KG1 (cell line): ENCODE data around the gene RGS2.
A peak's percentile ranks its signal among the peaks of the same experiment; 100 is the strongest.

Experiments used
- DNase-seq: peaks from one replicate; lab custom pipeline; 2025; lab: John Stamatoyannopoulos, UW

RGS2 gene

DNA sequence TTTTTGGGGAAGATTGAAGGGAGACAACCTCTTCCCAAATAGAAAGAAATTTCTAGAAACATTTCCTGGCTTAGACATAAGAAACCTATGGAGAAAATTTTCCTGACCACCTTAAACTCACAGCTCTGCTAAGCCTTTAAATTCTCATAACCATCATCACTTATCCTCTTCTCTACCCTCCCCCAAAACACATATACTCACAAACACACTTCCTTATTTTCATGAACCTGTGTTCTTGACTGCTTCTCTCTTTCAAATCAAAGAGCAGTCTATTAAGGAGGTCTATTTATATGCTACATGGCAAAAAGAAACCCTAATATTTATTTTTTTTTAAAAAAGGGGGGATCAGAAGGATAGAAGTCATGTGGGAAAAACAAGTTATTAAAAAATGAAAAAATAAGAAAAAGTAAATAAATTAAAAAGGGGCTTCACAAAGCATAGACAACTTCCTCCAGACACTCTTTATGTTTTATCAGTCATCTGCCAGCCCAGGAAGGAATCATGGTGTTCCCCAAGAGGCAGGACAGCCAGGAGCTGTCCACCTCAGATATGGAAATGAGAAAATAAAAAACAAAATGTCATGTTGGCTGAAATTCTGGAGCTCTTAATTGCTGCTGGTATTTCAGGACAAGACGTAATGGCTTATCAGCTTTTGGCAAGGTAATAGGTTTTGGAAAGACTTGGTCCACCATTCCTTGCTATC, 12.8 kb upstream of the RGS2 start:
- no peak for DNase-seq

GRCh38 chr1:192797143-192797542, 11.7 kb upstream of the RGS2 start:
- no peak for DNase-seq

GRCh38 chr1:192797891-192798290, 10.9 kb upstream of the RGS2 start:
- DNase-seq: no peak

DNA sequence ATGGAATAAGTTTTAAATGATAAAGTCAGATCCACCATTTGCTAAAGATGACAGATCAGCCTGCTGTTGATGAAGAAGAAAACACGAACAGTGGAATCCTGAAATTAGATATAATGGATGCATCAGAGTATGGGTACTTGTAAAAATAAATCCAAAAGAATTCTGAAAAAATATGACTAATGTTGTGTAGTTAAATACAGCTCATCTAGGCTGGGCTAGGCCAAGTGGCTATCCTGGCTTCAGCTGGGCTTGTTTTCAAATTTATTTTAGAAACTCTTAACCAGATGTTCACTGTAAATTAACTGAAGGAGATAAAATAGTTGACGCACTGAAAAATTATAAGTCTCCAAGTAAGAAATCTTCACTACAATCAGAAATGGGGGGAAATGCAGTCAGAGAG, 7.4 kb upstream of the RGS2 start:
- DNase-seq: no peak

DNA sequence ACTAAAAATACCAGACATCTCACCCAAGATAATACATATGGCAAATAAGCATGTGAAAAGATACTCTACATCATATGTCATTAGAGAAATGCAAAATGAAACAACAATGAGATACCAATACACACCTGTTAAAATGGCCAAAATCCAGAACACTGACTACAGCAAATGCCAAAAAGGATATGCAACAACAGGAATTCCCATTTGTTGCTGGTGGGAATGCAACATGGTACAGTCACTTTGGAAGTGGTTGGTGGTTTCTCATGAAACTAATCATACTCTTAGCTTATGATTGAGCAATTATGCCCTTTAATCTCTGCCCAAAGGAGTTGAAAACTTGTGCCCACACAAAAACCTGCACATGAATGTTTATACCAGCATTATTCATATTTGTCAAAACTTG, 6.4 kb upstream of the RGS2 start:
- DNase-seq: no peak

DNA sequence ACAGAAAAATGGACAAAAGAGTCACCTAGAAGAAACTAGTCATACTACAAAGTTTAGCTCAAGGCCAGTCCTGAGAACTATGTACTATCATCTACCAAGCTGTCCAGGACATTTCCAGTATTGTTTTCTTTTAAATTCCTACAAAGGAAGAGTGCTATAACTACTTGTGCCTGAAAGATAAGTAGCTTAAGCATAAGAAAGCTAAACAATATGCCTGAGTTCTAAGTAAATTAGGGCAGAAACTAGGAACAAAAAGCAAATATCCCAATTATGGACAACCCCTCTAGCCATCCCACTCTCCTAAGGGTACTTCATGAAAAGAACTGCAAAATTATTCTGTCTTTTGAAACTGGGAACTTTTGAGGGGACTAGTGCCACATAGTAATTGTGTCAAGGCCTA, 5.3 kb upstream of the RGS2 start:
- DNase-seq: no peak

DNA sequence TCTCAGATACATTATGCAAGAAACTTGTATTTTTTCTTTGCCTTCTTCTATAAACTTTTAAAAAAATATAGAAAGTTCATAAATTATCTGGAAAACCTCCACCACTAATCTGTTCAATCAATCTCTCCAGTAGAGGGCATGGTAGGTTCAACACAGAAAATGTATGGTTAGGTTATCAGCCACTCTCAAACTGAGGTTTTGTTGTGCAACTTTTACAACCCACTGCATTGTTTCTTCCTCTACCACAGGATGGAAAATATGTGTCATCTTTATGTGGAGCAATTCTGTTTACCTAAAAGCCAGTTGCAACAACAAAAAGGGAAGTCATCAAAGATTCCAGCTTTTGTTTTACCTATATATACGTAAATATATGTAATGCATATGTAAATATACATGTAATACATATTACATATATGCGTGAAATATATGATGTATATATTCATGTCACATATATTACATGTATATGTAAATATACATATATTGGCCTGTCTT, 3.0 kb upstream of the RGS2 start:
- peak; percentile 42 for DNase-seq

DNA sequence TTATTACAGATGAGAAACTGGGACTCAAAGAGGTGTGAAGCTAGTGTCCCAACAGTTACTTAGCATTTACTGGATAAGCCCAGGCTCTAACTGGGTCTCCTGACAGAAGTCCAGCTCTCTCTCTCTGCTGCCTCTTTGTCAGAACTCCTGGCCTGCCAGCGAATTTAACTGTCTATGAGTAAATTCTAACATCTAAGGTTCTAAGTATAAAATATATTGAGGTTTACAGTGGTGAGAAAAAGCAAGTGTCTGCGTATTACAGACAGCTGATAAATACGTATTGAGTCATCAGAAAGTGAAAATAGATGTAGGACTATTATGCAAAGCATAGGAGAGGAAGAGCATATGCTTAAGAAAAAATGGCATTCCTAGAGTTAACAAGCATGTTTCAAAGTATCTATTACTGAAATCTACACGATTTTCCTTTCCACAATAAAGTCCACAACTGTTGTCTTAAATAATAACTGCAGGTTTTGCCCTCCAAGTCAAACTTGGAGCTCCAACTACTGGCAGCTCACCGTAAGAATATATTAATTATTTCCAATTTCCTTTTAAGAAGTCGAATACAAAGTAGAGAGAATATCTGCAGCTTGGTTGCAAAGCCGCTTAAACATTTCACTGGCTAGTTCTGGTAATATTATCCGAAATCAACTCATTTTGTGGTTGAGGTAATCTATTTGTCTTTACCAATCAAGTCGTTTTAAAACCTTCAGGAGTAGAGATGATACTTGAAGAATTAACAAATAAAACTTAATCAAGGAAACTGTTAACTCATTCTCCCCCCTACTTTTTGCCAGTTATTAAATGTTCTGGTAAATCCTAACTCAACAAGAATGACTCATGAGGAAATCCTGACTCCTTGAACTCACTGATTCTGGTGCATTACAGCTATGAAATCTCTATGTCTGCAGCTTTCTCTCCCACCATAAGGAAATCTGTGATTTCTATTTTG, 1.4 kb upstream of the RGS2 start:
- no peak for DNase-seq

DNA sequence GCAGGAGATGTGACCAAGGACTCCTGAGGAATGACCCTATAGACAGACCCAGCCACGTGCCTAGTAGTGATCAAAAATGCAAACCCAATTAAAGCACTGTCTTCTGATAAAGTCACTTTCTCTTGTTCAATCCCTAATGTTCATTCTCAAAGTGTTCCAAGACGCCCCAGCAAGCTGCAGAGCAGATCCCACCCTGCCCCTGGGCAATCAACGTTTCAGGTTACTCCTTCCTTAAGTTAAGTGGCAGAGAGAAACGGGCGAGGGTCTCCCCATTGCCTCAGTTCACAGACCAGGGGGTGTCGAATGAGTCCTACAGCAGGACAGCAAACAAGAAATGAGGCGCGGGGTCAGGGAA, 699 bp upstream of the RGS2 start:
- DNase-seq: no peak

DNA sequence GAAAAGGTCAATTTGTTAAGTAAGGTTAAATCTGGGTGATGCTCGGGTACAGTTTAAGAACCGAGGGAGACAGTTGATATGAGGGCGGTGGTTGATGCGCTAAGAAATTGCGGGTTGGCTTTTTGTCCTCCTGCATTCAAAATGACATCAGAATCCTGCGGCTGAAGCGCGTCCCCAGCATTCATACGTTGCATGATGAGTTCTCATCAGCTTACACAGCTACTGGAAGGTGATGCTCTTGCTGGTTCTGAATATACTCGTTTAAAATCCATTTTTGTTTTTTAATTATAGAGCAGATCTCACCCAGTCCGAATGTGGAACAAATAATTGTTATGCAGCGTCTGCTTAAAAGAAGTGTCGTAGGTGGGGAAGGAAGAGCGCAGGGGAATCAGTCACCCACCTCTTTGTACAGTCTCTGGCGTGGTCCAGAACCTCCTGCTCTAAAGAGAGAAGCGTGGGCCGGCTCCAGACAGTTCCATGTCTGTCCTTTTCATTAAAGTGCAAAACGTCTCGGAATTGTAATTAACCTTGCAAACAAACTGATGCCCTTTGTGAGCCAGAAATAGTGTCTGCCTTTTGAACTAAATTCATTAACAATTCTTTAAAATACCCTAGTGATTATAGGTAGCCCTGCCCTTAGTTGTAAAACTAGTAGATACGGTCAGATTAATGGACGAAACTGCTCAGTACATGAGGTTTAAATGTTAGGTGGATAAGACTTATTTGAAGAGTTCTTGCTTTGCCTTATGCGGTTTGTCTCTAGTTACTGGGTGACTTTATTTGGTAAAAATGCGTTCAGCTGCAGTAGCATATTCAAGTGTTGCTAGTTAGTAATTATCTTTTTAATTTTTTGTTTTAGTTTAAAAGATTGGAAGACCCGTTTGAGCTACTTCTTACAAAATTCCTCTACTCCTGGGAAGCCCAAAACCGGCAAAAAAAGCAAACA, 741 bp downstream of the RGS2 start:
- no peak for DNase-seq

- DNase-seq: no peak
Measured at GRCh38 chr1:192810253-192810880, 1.5 kb downstream of the RGS2 start.

DNA sequence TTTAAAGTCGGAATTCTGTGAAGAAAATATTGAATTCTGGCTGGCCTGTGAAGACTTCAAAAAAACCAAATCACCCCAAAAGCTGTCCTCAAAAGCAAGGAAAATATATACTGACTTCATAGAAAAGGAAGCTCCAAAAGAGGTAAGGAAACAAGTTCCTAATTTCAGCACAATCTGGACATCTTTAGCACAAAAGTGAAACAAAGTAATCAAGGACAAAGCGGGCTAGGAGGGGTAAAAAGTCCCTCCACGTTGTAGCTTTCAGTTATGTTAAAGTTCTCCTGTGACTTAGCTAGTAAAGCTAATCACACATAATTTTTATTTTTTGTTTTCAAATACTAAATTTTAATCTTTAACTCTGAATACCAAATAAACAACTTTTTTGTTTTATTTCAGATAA, 2.2 kb downstream of the RGS2 start:
- DNase-seq: no peak

DNA sequence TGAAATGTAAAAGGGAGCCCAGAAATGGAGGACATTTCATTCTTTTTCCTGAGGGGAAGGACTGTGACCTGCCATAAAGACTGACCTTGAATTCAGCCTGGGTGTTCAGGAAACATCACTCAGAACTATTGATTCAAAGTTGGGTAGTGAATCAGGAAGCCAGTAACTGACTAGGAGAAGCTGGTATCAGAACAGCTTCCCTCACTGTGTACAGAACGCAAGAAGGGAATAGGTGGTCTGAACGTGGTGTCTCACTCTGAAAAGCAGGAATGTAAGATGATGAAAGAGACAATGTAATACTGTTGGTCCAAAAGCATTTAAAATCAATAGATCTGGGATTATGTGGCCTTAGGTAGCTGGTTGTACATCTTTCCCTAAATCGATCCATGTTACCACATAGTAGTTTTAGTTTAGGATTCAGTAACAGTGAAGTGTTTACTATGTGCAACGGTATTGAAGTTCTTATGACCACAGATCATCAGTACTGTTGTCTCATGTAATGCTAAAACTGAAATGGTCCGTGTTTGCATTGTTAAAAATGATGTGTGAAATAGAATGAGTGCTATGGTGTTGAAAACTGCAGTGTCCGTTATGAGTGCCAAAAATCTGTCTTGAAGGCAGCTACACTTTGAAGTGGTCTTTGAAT, 2.9 kb downstream of the RGS2 start:
- no peak for DNase-seq

GRCh38 chr1:192812420-192813209, 3.8 kb downstream of the RGS2 start:
- no peak for DNase-seq

- no peak for DNase-seq
Measured at GRCh38 chr1:192814805-192815204, 6.0 kb downstream of the RGS2 start.

DNA sequence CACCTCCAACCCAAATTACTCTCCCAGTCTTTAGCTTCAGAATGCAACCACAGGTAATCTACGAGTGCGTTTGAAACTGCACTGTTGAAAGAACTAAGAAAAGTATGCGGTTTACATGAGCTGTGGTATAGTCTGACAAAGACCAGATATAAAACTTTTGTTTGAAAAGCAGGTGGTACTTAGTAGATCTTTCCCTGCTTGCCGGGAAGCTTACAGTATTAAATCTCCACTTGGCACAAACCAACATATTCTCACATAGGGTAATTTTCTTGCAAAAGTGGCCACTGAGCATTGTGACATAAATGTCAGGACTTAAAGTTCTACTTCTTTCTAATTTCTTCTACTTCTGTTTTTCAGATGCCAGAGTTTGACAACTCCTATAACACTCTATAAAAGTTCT, 8.4 kb downstream of the RGS2 start:
- DNase-seq: no peak

- no peak for DNase-seq
Measured at GRCh38 chr1:192821296-192821695, 12.5 kb downstream of the RGS2 start.

DNA sequence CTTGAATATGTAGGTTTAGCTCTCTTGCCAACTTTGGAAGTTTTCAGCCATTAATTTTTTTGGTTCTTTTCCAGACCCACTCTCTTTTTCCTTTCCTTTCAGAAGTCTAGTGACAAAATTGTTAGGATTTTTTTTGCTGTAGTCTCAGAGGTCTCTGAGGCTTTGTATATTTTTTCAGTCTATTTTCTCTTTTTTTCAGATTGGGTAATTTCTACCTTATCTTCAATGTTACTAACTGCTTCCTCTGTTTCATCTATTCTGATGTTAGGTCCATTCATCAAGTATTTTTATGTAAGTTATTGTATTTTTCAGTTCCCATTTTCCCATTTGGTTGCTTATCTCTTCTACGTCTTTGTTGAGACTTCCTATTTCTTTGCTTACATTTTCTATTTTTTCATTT, 15.7 kb downstream of the RGS2 start:
- DNase-seq: no peak

DNA sequence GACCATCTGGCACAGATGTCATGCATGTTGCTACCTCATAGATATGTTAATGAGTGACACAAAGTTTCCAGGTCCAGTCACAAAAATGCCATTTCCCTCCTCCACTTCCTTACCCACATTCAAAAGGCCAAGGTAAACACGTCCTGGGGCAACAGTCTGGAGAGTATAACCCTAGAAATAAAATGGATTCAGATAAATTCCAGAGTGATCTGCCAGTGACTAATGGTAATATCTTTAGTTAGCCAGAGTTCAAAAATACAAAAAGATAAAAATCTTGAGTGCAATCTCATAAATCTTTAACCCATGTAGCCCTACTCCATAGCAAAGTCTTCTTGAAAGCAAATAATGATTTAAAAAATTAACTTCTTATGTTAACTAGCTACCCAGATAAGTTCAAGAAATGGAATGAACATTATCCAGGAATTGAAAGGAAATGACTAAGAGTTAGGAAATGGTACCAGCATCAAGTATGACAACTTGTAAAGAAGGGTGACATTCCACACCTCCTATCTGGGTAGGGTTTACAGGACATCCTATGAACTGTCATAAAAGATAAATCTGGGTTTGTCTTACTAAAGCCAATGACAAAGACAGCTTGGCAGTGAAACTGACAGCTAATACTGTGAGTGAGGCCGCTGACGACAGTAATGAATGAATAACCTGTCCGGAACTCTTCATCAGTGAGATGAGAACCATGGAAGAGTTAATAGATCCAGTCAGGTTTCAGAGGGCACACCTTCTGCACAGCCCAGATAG, 18.1 kb downstream of the RGS2 start:
- no peak for DNase-seq
